Body of pancreas (tissue), 4 donors: Measurements from ENCODE around the gene STX4. TPM values are rescaled to one million over a fixed set of nuclear protein-coding genes. Genes with fewer than 3 reads are reported as not detected.

Source experiments
- ATAC-seq: fragments of 150-250 bp; one replicate; pipeline ENCODE4 v1.9.1; 2016
- DNase-seq, 4 donors: peaks; one replicate each; pipeline ENCODE4 v3.0.0-alpha.2; 2019
- H3K27ac ChIP-seq, 4 donors: fragments of 200-600 bp; sonication (generic); 1 replicate in 3 of 4; 2 replicates in 1 of 4; pipeline versions ENCODE4 v1.5.1 to v1.6.1; 2016 to 2019; ENCODE audit warnings: mild to moderate bottlenecking in 1 of 4, mixed read lengths in 1 of 4, moderate library complexity in 1 of 4
- H3K27me3 ChIP-seq, 2 donors: fragments of 200-600 bp; sonication (generic); one replicate each; pipeline ENCODE4 v1.6.0; 2016; ENCODE audit warnings: mild to moderate bottlenecking in 1 of 2
- H3K36me3 ChIP-seq, 2 donors: fragments of 200-600 bp; sonication (generic); replicated peaks in 1 of 2; 2 replicates each; pipeline ENCODE4 v1.5.1; 2016; ENCODE audit warnings: low read depth in 2 of 2; ENCODE audit not compliant: insufficient read depth in 1 of 2
- H3K4me1 ChIP-seq: fragments of 200-600 bp; sonication (generic); one replicate; pipeline ENCODE4 v1.6.0; 2016
- H3K4me3 ChIP-seq, 2 donors: fragments of 200-600 bp; sonication (generic); 1 replicate in 1 of 2; 2 replicates in 1 of 2; pipeline ENCODE4 v1.5.1; 2016 to 2019
- H3K9me3 ChIP-seq, 3 donors: fragments of 200-600 bp; sonication (generic); 1 replicate in 2 of 3; 2 replicates in 1 of 3; pipeline ENCODE4 v1.5.1; 2016
- CTCF ChIP-seq, 7 experiments: fragments of 450-650 bp in 4 of 7; fragments of 200-600 bp in 3 of 7; sonication (generic) in 3 of 7; IDR thresholded peaks; one replicate each; pipeline ENCODE4 v1.5.1; 2016 to 2019; ENCODE audit warnings: antibody characterized with exemption in 7 of 7
- POLR2A ChIP-seq, 3 donors: fragments of 450-650 bp; IDR thresholded peaks; one replicate each; pipeline ENCODE4 v1.6.1; 2016; ENCODE audit warnings: antibody characterized with exemption in 3 of 3, mild to moderate bottlenecking in 2 of 3
- WGBS, 2 donors: methylation state at CpG; one replicate each; pipeline ENCODE4 v1.1.5; 2017; 5-methylcytosine and 5-hydroxymethylcytosine counted together
- intact Hi-C: fragments of 100-400 bp; cut with DNase I; formaldehyde crosslinking; loops from one replicate; pipeline ENCODE4 v1.15.1; 2023
- total RNA-seq, 2 donors: library from RNA; depleted of rRNA; stranded (reverse); fragments of >200 nt; gene quantifications; one replicate each; pipeline ENCODE4 v1.1.0, GENCODE V29; 2016

Gene STX4
- total RNA-seq, 2 donors from 2014 or later: 25.9 to 38.6 TPM

- H3K27me3 ChIP-seq: no peaks in the 10 kb centered on the region
- H3K9me3 ChIP-seq: no peaks in the 10 kb centered on the region
- TF ChIP-seq CTCF (IDR thresholded peaks at IDR 0.05) (no peak), POLR2A (IDR thresholded peaks at IDR 0.05) (no peak)
- no peak overlapping the region for H3K4me3 ChIP-seq
- DNase-seq: no peak
- H3K36me3 ChIP-seq: peaks cover 8 to 33% of the 10 kb centered on the region in 2 donors
- H3K27ac ChIP-seq: no peak overlapping the region
- ATAC-seq: no peak
- intact Hi-C loops: loop anchor here (10.0 kb wide), 1 partner anchor 68 kb away; no protein-coding TSS in a partner anchor
- peaks cover 25% of the 10 kb centered on the region for H3K4me1 ChIP-seq
- 67 to 71% methylated on average over 11 to 16 of the region's 16 CpGs for WGBS, 2 donors
Observed at GRCh38 chr16:31076319-31076718, 43.0 kb downstream of the STX4 start.

- H3K27ac ChIP-seq: no peak overlapping the region
- no peak for TF ChIP-seq POLR2A (IDR thresholded peaks at IDR 0.05)
- TF ChIP-seq CTCF (IDR thresholded peaks at IDR 0.05): no peak
- DNase-seq (no peak), ATAC-seq (no peak)
- peaks cover 8 to 33% of the 10 kb centered on the region in 2 donors for H3K36me3 ChIP-seq
- 93 to 96% methylated on average over 5 to 13 of the region's 13 CpGs for WGBS, 2 donors
- no peaks in the 10 kb centered on the region for H3K27me3 ChIP-seq
- H3K9me3 ChIP-seq: no peaks in the 10 kb centered on the region
- intact Hi-C loops: loop anchor here (10.0 kb wide), 1 partner anchor 68 kb away; no protein-coding TSS in a partner anchor
- H3K4me1 ChIP-seq: peaks cover 21% of the 10 kb centered on the region
- no peak overlapping the region for H3K4me3 ChIP-seq
Observed at GRCh38 chr16:31077024-31077423, 43.7 kb downstream of the STX4 start.

- DNase-seq (no peak), ATAC-seq (no peak)
- Histone ChIP-seq H3K27ac (no peak overlapping the region), H3K27me3 (no peaks in the 10 kb centered on the region), H3K36me3 (peaks cover 8 to 33% of the 10 kb centered on the region in 2 donors), H3K4me1 (peaks cover 13% of the 10 kb centered on the region), H3K9me3 (no peaks in the 10 kb centered on the region), H3K4me3 (no peak overlapping the region)
- no peak for TF ChIP-seq CTCF (IDR thresholded peaks at IDR 0.05)
- TF ChIP-seq POLR2A (IDR thresholded peaks at IDR 0.05): no peak
- intact Hi-C loops: loop anchor here (10.0 kb wide), 1 partner anchor 67 kb away; no protein-coding TSS in a partner anchor
- 93 to 94% methylated on average over 12 to 26 of the region's 30 CpGs for WGBS, 2 donors
Observed at GRCh38 chr16:31077592-31078396, 44.4 kb downstream of the STX4 start.

GRCh38 chr16:31078597-31079341 lies 45.4 kb downstream of the STX4 start:
- intact Hi-C loops: loop anchor here (10.0 kb wide), 1 partner anchor 66 kb away; no protein-coding TSS in a partner anchor
- peaks cover 8 to 33% of the 10 kb centered on the region in 2 donors for H3K36me3 ChIP-seq
- no peak for TF ChIP-seq POLR2A (IDR thresholded peaks at IDR 0.05)
- no peak for TF ChIP-seq CTCF (IDR thresholded peaks at IDR 0.05)
- ATAC-seq (no peak), DNase-seq (no peak)
- H3K27me3 ChIP-seq: no peaks in the 10 kb centered on the region
- no peak overlapping the region for H3K27ac ChIP-seq
- WGBS, 2 donors: 91 to 95% methylated on average over 11 to 15 of the region's 15 CpGs
- H3K4me1 ChIP-seq: peaks cover 11% of the 10 kb centered on the region
- no peaks in the 10 kb centered on the region for H3K9me3 ChIP-seq
- no peak overlapping the region for H3K4me3 ChIP-seq
